ENCODE results near the gene FOXP1. TPM values are rescaled to one million over a fixed set of nuclear protein-coding genes. Genes with fewer than 3 reads are reported as not detected.
A peak's percentile ranks its signal among the peaks of the same experiment; 100 is the strongest.

FOXP1 gene
- total RNA-seq, 1 experiment from 2014 or later: 75.3 TPM

- Mint-ChIP-seq H3K9me3 (no peaks in the 10 kb centered on the region), H3K27ac (peak overlapping the region in 1 of 3 experiments; percentile 60; a peak in 2 of 7 replicates), H3K4me3 (no peak overlapping the region), H3K36me3 (ENCODE audit: insufficient read depth in 1 of 3, low read depth in 3 of 3) (peaks cover 0 to 4% (median 0%) of the 10 kb centered on the region in 3 experiments; a peak in 3 of 7 replicates), H3K27me3 (ENCODE audit: low read depth) (no peaks in the 10 kb centered on the region), H3K4me1 (peaks cover 29 to 31% of the 10 kb centered on the region in 2 experiments)
- H3K9me3 ChIP-seq (ENCODE audit: control insufficient read depth, low read depth, low read length): no peaks in the 10 kb centered on the region
- H4K20me1 ChIP-seq (ENCODE audit: control insufficient read depth, insufficient read depth, insufficient read length): no peaks in the 10 kb centered on the region
- H3K79me1 ChIP-seq (ENCODE audit: insufficient read depth, low read depth, low read length, poor library complexity, severe bottlenecking): no peaks in the 10 kb centered on the region
- H2BK12ac ChIP-seq (ENCODE audit: insufficient read length, low read depth, low read length): no peak overlapping the region
- no peaks in the 10 kb centered on the region for H3K79me2 ChIP-seq (ENCODE audit: insufficient read depth, low read length)
- H3K9ac ChIP-seq (ENCODE audit: extremely low read depth, insufficient read length, low read length): no peak overlapping the region
- H4K5ac ChIP-seq (ENCODE audit: insufficient read length, low read depth, low read length): no peak overlapping the region
- no peak overlapping the region for H3K56ac ChIP-seq (ENCODE audit: insufficient read length, low read depth, low read length)
- no peak overlapping the region for H2BK5ac ChIP-seq (ENCODE audit: insufficient read length, low read length)
- no peak overlapping the region for H3T11ph ChIP-seq (ENCODE audit: low read length)
- H3K4ac ChIP-seq (ENCODE audit: low read depth, low read length): no peak overlapping the region
- no peak overlapping the region for H3K4me2 ChIP-seq (ENCODE audit: insufficient read depth, insufficient read length, low read length)
- no peaks in the 10 kb centered on the region for H3K27me3 ChIP-seq (ENCODE audit: insufficient read depth, low read length)
- H3K23me2 ChIP-seq (ENCODE audit: insufficient read length, low read depth, low read length, poor library complexity, severe bottlenecking): no peaks in the 10 kb centered on the region
- H4K8ac ChIP-seq (replicated peaks; ENCODE audit: insufficient read length, low read depth, low read length): no peak overlapping the region
- no peak overlapping the region for H2BK15ac ChIP-seq (ENCODE audit: low read depth, low read length)
- no peak overlapping the region for H2BK20ac ChIP-seq (ENCODE audit: low read depth, low read length, poor library complexity, severe bottlenecking)
- H3K18ac ChIP-seq (ENCODE audit: insufficient read length, low read depth, low read length): no peak overlapping the region
- H3K14ac ChIP-seq (ENCODE audit: insufficient read depth, low read length): no peak overlapping the region
- TF ChIP-seq CTCF (conservative IDR thresholded peaks at IDR 0.05): no peak
- H4K91ac ChIP-seq (ENCODE audit: insufficient read length, low read depth, low read length): no peak overlapping the region
- no peak overlapping the region for H3K27ac ChIP-seq (ENCODE audit: insufficient read length, low read depth, low read length)
- no peak overlapping the region for H2AFZ ChIP-seq (ENCODE audit: low read length)
- no peak overlapping the region for H2AK5ac ChIP-seq (ENCODE audit: insufficient read length, low read length)
- H3K4me1 ChIP-seq (ENCODE audit: insufficient read depth, low read length): peaks cover 5% of the 10 kb centered on the region; the same call in 1 of the 2 replicates
- DNase-seq: no peak
- H3K23ac ChIP-seq (ENCODE audit: insufficient read length, low read depth, low read length): no peak overlapping the region
- no peak overlapping the region for H2BK120ac ChIP-seq (ENCODE audit: low read depth, low read length, poor library complexity, severe bottlenecking)
- no CpG with 5 or more reads among the region's 4 CpGs for WGBS (ENCODE audit: extremely low coverage, insufficient read length, low lambda C conversion rate)
These were observed 494.8 kb downstream of the FOXP1 start for GRCh38 chr3:71088742-71089141.

All from H9 (cell line).